ENCODE measurements around the gene CASZ1.

CASZ1 gene

DNA sequence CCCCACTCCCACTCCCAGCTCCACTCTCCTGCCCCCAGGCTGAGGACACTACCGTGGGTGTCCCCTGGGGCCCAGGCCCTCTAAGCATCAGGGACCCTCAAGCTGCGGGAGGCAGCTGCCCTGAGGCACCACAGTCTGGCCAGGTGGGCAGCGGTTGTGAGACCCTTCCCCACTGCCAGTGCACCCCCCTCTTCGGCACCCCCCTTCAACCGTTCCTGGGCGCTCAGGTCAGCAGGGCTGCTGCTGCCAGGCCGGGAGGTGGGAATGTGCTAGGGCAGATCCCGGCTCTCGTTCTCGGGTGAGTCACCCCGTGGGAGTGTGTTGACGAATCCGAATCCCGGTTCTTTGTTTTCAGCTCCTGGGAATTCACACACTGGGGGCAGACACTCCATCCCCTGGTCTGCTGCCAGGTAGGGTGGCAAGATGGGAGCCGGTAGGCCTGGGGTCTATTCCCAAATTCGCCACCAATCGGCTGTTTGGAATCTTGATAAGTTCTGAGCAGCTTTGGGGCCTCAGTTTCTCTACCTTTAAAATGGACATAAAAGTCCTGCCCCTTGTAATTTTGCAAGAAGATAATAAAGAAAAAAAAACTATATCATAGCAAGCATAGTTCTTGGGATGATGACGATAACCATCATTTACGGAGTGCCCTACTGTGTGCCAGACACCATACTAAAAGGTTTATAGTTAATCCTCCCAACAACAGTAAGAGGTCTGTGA lies 28.5 kb upstream of the CASZ1 start:
- DNase-seq (ENCODE audit: low spot score), result no peak

DNA sequence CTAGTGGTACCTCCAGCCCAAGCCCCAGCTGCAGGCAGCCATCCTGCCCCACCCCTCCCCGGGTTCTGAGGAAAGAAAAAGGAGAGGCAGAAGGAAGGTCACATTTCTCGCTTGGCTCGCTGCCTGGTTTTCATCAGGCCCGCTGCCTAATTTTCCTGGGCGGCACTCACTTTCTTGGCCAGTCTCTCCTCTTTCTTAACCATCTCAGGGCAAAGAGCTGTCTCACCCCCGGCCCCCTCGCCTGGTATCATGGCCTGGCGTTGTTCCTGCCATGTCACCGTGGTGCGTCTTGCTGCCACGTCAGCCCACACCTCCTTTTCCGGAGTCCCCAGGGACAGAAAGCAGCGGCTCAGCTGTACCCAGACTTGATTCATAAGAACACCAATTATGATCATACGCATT lies 26.6 kb upstream of the CASZ1 start:
- DNase-seq (ENCODE audit: low spot score), result no peak

DNA sequence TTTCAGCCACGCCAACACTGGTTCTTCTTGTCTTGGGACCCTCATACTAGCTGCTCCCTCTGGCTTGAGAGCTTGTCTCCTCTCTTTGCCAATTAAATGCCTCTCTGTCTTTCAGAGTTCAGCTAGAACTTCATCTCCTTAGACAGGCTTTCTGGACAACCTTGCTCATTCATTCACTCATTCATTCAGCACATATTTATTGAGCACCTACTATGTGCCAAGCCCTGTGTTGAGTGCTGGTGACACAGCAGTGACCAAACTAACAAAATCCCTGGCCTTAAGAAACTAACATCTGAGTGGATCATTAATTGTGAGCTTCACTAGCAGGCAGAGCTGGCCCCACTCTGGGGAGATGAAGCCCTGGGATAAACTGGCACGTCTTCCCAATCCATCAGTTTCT lies 24.9 kb upstream of the CASZ1 start:
- DNase-seq (ENCODE audit: low spot score), result no peak

DNA sequence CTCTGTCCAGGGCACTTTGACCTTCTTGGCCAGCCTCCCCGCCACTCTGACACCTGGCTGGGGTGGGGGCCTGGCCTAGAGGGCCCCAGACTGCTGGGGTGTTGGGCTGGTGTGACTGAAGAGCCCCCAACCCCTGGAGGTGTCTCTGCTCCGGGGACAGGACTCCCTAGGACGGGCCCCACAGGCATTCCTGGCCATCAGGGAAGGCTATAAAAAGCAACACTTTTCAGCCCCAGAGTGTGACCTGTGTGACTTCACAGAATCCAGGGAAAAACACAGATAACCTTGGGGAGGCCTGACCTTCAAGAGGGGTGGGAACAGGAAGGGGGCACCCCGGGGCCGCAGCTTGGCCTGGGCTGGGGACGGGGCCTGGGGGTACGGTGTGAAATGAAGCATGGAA lies 24.0 kb upstream of the CASZ1 start:
- DNase-seq (ENCODE audit: low spot score), result no peak

DNA sequence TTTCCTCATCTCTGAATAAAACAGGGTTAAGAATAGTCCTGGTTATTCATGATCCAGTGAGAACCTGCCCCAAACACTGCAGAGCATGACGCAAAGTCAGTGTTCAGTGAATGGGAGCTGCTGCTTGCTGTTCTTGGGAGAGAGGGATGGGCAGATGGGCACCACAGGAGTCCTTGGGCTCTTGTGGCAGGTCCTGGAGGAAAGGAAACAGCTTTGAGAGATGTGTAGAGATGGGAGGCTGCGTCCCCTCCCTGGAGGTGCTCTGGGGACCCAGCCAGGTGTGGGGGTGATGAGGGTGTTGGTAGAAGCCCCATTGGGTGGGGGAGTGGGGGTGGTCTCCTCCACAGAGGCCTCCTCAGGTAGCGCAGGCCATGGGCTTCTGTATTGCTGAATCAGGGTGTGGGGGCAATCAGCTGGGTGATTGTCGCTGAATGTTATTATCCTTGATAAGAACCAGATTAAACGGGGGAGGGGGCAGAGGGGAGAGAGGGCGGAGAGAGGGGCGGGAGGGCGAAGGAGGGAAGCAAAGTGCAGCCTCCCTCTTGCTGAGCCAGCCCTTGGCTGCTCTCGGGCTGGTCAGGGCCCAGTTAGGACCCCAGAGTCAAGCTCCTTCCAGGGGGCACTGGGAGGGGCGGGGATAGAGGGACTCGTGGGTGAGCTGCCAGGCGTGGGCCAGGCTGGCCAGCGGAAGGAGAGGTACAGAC lies 22.9 kb upstream of the CASZ1 start:
- no peak for DNase-seq (ENCODE audit: low spot score)

DNA sequence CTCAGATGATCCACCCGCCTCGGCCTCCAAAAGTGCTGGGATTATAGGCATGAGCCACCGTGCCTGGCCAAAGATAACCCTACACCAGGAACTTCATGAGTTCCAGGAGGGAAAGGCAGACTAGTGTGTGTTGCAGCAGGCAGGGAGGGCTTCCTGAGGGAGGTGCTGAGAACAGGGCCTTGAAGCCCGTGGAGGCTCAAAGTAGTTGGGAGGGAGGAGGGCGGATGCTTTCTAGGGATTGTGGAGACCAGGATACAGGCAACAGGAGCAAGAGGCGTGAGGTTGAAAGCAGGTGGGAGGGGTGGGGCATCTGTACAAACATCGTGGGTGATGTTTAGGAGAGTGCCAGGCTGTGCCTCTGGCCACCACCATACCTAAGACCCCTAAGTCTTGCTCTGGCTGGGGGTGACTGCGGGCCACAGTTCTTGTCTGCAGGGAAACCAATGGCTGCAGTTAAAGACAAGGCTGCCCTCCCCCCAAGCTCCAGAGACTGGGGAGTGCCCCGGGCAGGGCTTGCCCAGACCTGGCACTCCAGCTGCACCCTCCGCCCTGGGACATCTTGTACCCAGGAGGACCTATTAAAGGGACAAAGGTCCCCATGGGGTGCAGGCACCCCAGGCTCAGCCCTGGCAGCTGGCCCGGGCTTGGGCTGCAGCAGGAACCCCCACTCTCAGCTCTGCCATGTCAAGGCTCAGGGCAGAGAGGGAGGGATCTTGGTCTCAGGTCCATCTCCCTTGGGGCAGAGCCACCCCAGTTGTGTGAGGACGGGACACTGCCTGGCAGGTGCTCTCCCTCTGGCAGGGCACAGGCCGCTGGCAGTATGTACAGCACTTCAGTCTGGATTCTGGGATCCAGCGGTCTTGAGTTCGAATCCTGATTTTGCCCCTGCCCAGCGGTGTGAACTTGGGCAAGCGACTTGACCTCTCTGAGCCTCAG lies 22.1 kb upstream of the CASZ1 start:
- DNase-seq (ENCODE audit: low spot score), result no peak

DNA sequence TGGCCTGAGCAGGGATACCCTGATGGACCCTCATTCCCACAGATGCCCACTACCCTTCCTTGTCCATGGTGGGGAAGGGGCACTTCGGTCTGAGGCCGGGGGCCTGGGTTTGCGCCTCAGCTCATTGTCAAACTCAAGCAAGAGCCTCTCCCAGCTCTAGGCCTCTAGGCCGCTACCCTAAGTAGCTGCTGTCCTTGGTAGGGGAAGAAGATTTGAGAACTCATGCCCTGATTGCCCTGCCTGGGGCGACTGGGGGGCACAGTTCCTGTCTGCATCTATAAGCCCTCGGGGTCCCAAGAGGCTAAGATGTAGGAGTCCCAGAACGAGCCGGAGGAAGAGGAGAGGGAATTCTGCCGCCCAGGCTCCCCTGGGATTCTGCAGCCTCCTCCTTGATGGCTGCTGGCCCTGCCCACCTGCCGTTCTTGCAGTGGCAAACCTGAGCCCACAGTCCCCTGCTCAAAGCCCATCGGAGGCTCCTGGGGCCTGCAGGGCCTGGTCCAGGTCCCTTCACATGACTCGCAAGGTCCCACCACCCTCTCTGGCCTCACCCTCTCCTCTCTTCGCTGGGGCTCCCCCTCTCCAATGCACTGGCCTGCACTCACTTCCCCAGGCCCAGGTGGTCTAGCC lies 20.4 kb upstream of the CASZ1 start:
- DNase-seq (ENCODE audit: low spot score), result no peak

DNA sequence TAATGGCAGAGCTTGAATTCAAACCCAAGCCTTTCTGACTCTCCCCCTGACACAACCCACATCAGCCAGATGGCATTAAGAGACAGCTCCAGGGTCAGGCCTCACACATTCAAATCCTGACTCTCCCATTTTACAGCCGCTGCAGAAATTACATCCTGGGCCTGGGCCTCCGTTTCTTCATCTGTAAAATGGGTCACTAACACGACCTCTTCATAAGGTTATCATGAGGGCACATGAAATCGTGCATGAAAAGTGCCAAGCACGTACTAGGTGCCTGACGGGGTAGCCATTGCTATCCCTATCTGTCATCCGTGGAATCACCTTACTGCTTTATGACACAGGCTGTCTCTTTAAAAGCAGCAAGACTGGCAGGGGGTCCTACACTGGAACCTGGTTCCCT lies 19.8 kb upstream of the CASZ1 start:
- no peak for DNase-seq (ENCODE audit: low spot score)

DNA sequence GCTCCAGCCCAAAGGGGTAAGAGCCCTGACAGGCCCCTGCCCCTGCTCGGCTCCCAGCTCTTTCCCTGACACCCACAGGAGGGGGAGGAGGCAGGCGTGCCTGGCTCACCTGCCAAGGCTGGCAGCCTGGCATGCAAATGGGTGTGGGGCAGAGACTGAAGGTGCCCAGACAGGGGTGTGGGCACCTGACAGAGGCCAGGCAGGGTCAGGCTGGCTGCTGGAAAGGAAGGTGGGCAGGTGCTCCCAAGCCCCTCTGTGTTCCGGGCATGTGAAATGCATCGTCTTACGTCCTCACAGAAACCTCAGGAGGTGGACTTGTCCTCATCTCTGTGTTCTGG lies 19.4 kb upstream of the CASZ1 start:
- no peak for DNase-seq (ENCODE audit: low spot score)

DNA sequence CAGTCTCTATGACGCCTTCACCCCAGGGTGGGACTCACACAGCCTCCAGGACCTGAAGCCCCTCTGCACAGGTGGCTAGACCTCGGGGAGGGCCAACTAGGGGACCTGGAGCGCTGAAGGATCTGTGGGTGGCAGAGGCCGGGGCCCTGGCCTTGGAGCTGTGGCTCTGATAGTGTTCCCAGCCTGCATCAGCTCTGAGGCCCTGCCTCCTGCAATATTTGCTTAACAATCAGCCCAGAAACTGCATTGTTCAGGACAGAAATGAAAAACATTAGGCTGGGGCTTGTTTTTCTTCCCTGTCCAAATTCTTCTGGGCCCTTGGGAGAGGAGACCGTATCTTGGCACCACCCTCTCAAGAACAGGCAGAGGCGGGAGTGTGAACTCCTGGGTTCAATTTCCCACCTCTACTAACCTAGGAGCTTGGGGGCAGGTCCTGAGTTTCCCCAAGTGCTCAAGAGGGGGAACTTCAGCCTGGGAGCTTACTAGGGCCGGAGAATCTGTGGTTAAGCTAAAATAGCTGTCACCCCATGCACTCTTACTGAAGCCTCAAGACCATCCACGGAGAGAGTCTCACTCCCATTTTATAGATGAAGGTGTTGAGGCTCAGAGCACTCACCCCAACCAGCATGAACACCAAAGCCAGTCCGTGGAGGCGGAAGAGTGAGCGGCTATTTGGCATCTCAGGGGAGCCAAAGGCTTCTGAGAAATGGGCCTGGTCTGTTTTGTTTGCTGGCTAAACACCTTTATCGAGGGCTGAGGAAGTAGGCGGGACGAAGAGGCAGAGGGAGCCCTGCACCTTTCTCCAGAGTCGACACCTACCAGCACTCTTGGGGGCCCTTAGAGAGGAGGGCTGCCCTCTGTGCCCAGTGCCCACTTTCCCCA lies 18.8 kb upstream of the CASZ1 start:
- DNase-seq (ENCODE audit: low spot score), result no peak

DNA sequence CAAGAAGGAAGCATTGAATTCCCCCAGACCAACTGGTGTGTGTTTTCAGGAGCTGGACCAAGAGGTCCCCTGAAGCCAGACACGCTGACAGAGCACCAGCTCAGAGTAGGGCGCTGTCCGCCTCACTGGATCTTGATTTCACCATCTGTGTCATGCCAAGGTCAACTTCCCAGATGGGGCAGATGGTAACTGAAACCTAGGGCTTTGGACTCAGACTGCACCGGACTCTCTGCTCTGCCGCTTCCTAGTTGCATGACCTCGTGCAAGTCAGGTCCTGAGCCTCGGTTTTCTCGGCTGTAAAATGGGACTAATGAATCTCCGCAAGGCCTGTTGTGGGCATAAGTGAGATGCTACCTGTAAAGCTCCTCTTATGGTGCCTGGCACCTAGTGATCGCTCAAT lies 17.9 kb upstream of the CASZ1 start:
- DNase-seq (ENCODE audit: low spot score), result no peak

DNA sequence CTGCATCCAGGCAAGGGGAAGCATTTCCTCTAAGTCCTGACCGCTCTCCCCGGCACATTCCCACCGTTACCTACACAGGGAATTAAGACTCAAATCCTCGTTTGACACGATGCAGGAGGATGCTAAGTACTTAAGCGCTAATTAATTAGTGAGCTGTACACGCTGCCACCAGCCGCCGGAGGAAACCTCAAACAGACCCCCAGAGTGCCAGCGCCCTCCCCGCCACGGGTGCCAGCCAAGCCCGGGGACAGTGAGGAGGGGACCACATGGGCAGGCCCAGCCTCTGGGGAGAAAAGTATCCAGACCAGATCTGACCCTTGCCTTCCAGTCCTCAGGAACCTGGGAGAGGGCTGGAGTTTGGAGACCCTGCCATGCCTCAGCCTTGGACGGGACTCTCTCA lies 17.4 kb upstream of the CASZ1 start:
- no peak for DNase-seq (ENCODE audit: low spot score)

DNA sequence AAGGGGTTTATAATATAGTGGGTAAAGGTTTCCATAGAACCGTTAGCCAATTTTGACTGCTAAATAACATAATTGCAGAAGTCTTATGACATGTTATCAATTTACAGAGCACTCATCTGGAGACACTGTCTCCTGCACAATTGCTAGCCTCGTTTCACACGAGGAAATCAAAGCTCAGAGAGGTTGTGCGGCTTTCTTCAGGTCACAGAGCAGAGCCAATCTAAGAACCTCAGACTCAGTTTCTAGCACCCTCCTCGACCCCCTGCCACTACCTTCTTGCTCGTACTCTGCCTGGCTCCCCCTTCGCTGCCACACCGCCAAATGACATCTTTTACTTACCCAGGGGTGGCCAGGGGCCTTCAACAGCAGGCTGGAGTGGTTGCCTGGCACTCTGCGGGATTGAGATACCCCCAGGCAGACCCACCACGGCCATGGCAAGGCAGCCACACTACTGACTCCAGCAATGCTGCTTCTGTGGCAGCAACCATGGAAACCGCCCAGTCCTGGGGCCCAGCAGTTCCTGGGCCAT lies 16.0 kb upstream of the CASZ1 start:
- no peak for DNase-seq (ENCODE audit: low spot score)

DNA sequence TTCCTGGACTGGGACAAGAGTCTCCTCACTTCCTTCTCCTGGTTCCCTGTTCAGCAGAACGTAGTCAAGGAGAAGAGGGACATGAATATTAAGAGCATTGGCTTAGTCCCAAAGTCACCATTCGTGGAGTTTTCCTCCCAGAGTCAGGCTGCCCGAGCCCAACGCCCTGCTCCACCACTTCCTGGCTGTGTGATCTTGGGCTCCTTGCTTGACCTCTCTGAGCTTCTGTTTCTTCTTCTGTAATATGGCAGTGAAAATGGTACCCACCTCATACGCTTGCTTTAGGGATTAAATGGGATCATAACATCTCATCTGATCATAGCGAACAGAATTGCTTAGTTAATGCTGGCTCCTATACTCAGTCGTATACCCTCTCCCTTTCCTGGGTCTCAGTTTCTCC lies 12.0 kb upstream of the CASZ1 start:
- no peak for DNase-seq (ENCODE audit: low spot score)

DNA sequence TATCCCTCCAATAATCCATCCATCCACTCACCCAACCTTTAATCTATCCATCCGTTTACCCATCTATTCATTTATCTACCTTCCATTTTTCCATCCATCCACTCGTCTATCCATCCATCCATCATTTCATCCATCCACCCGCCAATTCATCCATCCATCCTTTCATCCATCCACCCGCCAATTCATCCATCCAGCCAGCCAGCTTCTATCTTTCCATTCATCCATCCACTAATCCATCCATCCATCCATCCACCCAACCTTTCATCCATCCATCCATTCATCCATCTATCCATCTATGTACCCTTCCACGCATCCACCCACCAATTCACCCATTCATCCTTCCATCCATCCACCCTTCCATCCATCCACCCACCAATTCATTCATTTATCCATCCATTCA lies 10.5 kb upstream of the CASZ1 start:
- DNase-seq (ENCODE audit: low spot score), result no peak

DNA sequence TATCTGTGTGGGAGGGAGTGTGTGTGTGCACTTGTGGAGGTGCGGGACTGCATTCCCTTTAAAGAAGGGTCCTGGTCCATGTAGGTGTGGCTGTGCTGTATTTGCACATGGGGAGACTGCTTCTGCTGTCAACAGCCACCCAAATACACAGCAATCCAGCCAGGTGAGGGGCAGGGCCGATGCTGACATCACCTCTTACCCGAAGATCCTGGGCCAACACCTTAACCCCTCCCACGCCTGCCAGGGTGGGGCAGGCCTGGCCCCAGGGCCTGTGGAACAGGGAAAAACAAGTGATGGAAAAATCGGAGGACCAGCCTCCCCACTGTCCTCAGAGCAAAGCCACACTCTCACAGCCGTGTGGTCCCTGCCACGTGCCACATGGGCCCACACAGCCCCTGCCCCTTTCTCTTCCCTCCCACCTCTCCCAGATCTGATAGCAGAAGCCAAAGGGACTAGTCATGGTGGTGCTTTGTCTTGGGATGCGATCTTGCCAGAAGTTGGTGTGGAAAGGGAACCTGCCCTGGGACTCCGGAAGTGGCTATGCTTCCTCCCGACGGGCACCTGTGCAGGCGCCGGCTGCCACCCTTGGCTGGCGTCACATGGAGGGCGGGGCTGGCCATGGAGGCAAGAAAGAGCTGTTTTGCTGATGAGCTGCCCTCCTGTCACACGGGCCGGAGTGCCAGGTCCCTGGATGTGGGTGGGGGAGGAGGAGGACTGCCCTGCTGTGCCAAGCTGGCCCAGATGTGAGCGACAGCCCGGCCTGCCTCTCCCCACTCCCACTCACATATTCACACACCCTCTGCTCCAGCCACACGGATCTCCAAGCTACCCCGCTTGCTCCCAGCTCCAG lies 7.8 kb upstream of the CASZ1 start:
- DNase-seq (ENCODE audit: low spot score), result no peak

DNA sequence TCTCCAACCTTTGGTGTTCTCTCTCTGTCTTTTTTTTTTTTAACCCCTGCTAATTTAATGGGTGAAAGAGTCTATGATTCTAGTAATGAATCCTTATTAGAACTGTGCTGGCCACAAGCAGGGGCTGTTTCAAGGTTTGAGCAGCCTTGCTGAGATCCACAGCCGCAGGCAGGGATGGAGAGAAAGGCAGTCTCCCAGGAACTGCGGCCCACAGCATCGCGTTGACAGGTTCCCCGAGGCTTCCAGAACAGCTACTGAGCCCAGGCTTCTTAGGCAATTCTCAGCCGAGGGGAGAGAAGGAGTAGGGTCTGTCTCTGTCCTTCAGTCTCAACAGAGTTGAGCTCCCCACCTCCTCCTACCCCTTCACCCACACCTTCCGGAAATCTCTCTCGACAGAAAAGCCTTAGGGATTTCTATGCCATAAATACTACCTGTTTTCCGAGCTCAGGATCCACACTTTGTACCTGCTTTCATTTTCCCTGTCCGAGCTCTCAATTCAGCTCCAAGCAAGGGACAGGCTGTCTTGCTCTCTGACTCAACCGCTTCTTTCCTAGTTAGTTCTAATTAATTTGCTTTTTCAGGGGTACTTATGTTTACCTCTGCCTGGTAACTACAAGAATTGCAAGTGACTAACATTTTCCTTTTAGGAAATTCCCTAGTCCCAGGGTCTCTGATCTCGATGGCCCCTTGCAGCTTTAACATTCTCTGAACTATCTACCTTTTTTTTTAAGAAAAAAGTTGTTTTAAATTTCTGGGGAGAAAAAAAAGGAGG lies 6.7 kb upstream of the CASZ1 start:
- no peak for DNase-seq (ENCODE audit: low spot score)

DNA sequence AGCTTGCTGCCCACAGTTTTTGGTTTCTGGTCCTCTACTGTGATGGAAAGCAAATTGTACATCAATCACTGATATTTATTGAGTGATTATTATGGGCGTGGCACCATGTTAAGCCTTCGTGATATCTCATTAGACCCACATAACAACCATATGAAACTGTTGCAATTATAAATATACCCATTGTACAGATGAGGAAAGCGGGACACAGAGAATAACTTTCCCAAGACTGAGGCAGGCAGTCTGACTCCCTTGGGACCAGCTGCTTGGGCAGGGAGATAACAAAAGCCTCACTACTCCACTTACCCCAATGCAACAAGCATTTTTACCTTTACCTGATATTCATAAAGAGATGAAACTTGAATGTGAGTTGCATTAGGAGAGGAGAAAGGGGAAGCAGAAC lies 4.3 kb upstream of the CASZ1 start:
- no peak for DNase-seq (ENCODE audit: low spot score)

DNA sequence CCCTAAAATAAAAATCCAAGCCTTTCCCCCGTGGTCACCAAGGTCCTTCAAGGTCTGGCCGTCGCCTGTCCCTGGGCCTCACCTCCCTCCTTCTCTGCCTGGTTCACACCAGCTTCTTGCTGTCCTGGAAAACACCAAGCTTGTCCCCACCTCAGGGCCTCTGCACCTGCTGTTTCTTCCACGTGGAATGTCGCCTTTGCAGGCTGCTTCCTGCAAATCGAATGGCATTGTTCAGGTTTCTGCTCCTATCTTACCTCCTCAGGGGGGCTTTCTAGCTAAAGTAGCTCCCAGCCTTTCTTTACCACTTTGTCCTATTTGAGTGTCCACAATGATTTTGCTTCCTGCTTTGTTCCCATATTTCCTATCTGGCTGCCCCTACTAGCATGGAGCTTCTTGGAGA lies 3.3 kb upstream of the CASZ1 start:
- DNase-seq (ENCODE audit: low spot score), result no peak

All from activated CD4-positive, alpha-beta T cell treated with anti-CD3 and anti-CD28 coated beads, Interleukin-2, Interleukin-4, amounts not matched to agents 100 ng/mL and 50 ng/mL, durations not matched to agents 16 hours and 8 hours (primary cell).